PFSK-1 (cell line): ENCODE results near the gene ZNF768.

Experiments
- FOXP2 ChIP-seq: optimal IDR thresholded peaks from 2 replicates; pipeline ENCODE3; 2011; ENCODE audit warnings: borderline replicate concordance, control low read depth, inconsistent platforms; ENCODE audit not compliant: insufficient read depth; ENCODE audit errors: extremely low read length, extremely low read depth
- POLR2AphosphoS5 ChIP-seq: IDR thresholded peaks from 2 replicates; pipeline ENCODE4 v1.6.1; 2012; ENCODE audit warnings: low read depth, mild to moderate bottlenecking, control low read depth, low read length, moderate library complexity
- REST ChIP-seq, 2 experiments: IDR thresholded peaks; 2 replicates each; pipeline versions ENCODE4 v1.6.1 to v1.8.0; 2011 to 2012; ENCODE audit warnings: low read depth in 2 of 2, low read length in 2 of 2, control low read depth in 1 of 2, inconsistent platforms in 1 of 2, mild to moderate bottlenecking in 1 of 2, moderate library complexity in 1 of 2; ENCODE audit not compliant: insufficient read depth in 1 of 2
- TAF1 ChIP-seq: IDR thresholded peaks from 2 replicates; pipeline ENCODE4 v1.6.1; 2012; ENCODE audit warnings: low read length, control low read depth, borderline replicate concordance; ENCODE audit not compliant: insufficient read depth

- no peak for TF ChIP-seq TAF1
- TF ChIP-seq POLR2AphosphoS5: no peak
- no peak for TF ChIP-seq FOXP2
- no peak for TF ChIP-seq REST (IDR thresholded peaks at IDR 0.05; ENCODE audit: insufficient read depth in 1 of 2, low read depth in 2 of 2, low read length in 2 of 2)
Measured at GRCh38 chr16:30518552-30518951, 7.8 kb downstream of the ZNF768 start.
